ENCODE data around the gene IKZF4.
"Not testable (repeated sequence)": the region's sequence is repeated elsewhere in the genome, so short reads cannot be mapped to it uniquely, and the experiment has no call there.

IKZF4 gene

DNA sequence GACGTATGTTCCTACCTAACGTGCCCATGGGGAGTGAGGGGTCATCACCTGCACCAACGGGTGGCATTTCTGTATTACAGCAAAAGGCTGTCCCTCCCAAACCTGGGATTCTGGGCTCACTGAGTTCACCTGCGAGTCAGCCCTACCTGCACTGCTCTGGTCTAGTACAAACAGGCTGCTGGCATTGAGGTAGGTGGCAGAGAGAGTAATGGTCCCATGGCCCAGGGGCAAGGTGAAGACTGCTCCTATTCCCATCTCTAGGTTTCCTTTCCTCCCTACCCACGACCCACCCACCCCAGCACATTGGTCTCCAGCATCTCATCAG is 23.3 kb upstream of the IKZF4 start:
- in situ Hi-C loops (cut with MboI; ENCODE audit: low sequenced_read_pairs) = no loop called here

DNA sequence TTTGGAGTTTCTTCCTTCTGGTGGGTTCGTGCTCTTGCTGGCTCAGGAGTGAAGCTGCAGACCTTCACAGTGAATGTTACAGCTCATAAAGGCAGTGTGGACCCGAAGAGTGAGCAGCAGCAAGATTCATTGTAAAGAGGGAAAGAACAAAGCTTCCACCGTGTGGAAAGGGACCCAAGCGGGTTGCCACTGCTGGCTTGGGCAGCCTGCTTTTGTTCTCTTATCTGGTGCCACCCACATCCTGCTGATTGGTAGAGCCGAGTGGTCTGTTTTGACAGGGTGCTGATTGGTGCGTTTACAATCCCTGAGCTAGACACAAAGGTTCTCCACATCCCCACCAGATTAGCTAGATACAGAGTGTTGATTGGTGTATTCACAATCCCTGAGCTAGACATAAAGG is 21.3 kb upstream of the IKZF4 start:
- in situ Hi-C loops (cut with MboI; ENCODE audit: low sequenced_read_pairs) = not testable (repeated sequence)

GRCh38 chr12:55999999-56000540 is 20.8 kb upstream of the IKZF4 start:
- in situ Hi-C loops (cut with MboI; ENCODE audit: low sequenced_read_pairs) = not testable (repeated sequence)

DNA sequence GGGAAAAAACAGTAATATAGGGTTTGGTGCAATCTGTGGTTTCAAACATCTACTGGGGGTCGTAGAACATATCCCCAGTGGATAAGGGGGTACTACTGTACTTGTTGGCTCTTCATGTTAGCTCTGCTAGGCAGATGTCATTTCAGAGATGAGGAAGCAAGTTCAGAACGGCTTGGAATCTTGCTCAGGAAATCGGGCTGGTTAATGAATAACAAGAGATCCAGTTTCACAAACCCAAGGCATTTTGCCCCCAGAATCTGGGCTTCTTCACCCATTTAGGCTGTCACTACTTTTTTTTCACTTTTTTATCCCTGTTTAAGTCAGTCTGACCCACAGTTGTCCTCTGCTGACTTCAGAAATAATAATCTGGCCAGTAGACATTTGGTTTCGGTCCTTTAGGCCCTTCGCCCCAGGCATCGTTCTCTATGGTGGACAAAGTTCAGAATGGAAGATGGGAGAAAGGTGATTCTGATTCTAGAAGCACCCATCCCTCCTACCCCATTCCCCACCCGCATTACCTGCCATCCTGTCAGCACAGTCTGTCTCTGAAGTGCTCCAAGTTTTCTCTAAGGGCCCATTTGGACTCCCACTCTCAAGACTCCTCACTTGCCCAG is 19.2 kb upstream of the IKZF4 start:
- in situ Hi-C loops (cut with MboI; ENCODE audit: low sequenced_read_pairs) = no loop called here

- in situ Hi-C loops (cut with MboI; ENCODE audit: low sequenced_read_pairs) = not testable (repeated sequence)
Measured at GRCh38 chr12:56003376-56003775, 17.5 kb upstream of the IKZF4 start.

- in situ Hi-C loops (cut with MboI; ENCODE audit: low sequenced_read_pairs) = no loop called here
Measured at GRCh38 chr12:56004211-56004610, 16.6 kb upstream of the IKZF4 start.

DNA sequence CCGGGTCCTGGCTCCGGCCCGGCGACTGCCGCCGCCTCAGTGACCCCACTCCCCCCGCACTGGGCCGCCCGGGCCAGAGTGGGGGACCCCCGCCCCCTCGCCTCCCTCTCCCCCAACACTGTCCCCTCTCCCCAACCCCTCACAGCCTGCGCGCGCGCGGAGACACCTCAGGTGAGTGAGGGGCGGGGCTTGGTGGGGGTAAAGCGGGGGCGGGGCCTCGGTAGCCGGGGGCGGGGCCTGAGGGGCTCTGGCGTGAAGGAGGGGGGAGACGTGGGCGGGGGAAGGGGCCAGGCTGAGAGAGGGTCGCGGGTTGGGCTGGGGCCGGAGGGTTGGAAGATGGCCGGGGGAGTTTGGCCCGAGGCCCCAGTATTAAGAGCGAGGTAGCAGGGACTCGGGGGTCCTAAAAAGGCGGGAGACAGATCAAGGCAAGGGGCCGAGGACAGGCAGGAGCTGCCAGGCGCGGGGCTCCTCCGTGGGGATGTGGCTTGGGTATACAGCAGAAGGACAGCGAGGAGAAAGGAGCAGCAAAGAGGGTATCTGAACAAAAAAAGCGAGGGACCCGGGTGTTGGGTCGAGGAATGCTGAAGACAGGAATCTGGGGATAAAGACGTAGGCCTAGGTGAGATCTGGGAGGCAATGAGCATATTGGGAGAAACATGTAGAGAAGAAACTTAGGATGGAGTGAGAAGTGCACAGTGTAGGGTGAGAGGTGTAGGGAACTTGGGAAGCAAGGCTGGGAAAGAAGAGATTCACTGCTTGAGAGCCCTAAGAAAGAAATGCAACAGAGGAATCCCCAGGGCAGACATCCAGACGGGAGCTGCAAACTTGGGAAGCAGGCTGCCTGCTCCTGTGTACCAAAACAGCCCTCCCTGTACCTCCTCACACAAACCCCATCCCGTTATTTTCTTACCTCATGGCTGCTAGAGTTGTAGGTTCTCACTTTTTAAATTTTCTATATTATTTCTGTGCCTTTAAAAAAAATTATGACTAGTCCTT is 13.0 kb upstream of the IKZF4 start:
- in situ Hi-C loops (cut with MboI; ENCODE audit: low sequenced_read_pairs) = no loop called here

GRCh38 chr12:56010111-56010570 is 10.7 kb upstream of the IKZF4 start:
- in situ Hi-C loops (cut with MboI; ENCODE audit: low sequenced_read_pairs) = no loop called here

DNA sequence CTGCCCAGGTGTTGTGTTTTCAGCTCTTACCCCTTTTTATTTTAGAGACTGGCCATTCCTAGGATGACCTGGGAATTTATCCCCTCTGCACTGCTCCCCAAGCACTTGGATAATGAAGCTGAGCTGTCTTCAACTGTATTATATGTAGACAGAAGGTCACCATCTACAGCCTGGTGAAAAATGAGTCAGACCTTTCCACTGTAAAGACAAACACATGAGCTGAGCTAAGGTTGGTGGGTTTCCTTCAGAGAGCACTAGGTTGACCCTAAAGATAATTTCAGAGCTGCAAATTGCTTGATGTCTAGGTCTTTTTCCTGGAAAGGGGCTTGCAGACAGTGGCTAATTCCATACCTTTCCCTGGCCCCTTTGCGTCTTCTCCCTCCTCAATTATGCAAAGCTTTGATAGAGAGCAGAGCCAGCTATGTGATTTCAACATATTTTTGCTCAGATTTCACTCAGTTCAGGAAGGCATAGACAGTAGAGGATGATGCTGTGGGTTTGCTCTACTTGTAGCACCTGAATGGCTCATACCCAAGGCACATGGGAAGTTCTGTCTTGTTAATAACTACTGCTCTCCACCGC is 9.2 kb upstream of the IKZF4 start:
- in situ Hi-C loops (cut with MboI; ENCODE audit: low sequenced_read_pairs) = no loop called here

DNA sequence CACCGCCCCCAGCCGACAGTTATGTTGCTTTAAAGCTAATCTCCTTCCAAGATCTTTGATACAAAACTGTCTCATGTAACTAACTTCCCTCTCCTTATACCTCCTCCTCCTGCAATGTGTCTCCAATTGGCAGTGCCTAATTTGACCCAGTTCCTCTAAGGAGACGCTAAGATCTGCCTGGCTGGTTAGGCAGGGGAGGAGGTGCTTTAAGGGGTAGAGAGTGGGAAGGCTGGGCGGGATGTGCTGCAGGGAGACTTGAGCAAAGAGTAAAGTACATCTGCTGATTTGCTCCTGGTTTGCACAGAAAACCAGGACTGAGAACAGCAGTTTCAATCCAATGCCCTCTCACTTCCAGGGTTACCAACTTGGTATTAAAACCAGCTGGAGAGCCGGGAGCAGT is 7.4 kb upstream of the IKZF4 start:
- in situ Hi-C loops (cut with MboI; ENCODE audit: low sequenced_read_pairs) = no loop called here

DNA sequence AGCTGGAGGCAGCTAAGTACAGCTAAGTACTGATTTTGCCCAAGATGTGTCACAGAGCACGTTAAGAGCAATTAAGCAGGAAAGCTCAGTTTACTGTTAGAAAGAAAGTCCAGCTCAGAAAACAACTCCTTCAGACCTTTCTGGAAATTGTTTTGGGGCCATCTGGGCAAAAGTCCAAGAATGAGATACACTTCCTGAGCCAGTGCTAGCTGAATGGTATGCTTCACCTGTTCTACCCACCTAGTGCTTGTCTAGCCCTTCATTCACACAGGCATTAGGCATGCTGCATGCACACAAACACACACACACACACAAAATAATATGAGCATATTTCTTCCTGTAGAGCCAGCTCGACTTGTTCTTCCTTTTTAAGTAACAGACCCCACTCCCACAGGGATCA is 6.6 kb upstream of the IKZF4 start:
- in situ Hi-C loops (cut with MboI; ENCODE audit: low sequenced_read_pairs) = no loop called here

- in situ Hi-C loops (cut with MboI; ENCODE audit: low sequenced_read_pairs) = no loop called here
Measured at GRCh38 chr12:56017181-56017580, 3.7 kb upstream of the IKZF4 start.

- in situ Hi-C loops (cut with MboI; ENCODE audit: low sequenced_read_pairs) = no loop called here
Measured at GRCh38 chr12:56018356-56018755, 2.5 kb upstream of the IKZF4 start.

- in situ Hi-C loops (cut with MboI; ENCODE audit: low sequenced_read_pairs) = no loop called here
Measured at GRCh38 chr12:56021889-56022497, 1.1 kb downstream of the IKZF4 start.

DNA sequence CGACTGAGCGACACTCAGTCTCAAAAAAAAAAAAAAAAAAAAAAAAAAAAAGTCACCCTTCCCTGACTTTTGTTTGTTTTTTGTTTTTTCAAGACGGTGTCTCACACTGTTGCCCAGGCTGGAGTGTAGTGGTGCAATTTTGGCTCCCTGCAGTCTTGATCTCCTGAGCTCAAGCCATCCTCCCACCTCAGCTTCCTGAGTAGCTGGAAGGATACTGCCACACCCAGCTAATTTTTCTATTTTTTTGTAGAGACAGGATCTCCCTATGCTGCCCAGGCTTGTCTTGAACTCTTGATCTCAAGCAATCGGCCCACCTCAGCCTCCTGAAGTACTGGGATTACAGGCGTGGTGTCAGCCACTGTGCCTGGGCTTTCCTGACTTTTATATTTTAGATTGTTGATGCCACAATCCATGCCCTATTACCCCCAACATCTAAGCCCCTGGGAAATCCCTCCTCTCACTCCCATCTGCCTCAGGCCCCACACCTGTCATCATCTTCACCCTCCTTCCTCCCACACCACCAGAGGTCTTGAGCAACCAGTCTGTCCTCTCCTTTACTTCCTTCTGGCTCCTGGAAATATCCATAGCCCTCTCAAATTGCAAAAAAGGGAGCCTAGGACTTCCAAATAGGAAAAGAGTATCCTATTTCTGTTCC is 7.8 kb downstream of the IKZF4 start:
- in situ Hi-C loops (cut with MboI; ENCODE audit: low sequenced_read_pairs) = no loop called here

- in situ Hi-C loops (cut with MboI; ENCODE audit: low sequenced_read_pairs) = no loop called here
Measured at GRCh38 chr12:56029166-56029519, 8.3 kb downstream of the IKZF4 start.

DNA sequence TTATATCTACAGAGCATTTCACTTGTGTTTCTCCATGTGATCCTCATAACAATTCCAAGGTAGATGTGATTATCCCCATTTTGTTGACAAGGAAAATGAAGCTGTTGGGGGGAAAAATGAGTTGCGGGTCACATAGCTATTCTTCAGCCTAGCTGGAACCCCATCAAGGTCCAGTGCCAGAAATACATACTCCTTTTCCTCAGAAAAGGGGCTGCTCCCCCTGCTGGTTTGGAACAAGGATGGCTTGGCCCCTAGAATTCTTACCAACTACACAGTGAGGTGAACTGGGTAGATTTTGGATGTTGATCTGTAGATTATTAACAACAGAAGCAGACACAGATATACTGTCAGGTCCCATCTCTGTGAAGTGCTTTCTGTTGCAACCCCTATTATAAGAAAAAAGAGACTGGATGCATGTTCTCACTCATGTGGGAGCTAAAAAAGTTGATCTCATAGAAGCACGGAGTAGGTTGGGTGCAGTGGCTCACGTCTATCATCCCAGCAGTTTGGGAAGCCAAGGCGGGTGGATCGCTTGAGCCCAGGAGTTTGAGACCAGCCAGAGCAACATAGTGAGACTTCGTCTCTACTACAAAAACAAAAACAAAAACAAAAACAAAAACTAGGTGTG is 8.9 kb downstream of the IKZF4 start:
- in situ Hi-C loops (cut with MboI; ENCODE audit: low sequenced_read_pairs) = no loop called here

DNA sequence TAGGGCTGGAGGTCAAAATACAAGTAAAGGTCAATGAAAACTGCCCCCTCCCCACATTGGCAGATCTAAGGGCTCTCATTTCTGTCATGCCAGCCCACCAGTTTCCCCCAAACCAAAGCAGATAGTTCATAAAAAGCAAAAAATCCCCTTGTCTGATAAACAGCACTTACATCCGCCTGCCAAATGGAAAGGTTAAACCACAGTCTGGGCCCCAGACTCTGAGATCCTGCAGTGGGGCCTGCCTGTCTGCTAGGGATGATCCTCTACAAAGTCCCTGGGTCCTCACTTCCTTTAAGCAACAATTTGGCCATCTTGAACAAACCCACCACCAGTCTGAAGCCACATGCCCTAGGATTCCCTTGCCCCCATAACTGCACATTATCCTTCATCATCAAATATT is 11.1 kb downstream of the IKZF4 start:
- in situ Hi-C loops (cut with MboI; ENCODE audit: low sequenced_read_pairs) = no loop called here

GRCh38 chr12:56034586-56035332 is 13.9 kb downstream of the IKZF4 start:
- in situ Hi-C loops (cut with MboI; ENCODE audit: low sequenced_read_pairs) = no loop called here

DNA sequence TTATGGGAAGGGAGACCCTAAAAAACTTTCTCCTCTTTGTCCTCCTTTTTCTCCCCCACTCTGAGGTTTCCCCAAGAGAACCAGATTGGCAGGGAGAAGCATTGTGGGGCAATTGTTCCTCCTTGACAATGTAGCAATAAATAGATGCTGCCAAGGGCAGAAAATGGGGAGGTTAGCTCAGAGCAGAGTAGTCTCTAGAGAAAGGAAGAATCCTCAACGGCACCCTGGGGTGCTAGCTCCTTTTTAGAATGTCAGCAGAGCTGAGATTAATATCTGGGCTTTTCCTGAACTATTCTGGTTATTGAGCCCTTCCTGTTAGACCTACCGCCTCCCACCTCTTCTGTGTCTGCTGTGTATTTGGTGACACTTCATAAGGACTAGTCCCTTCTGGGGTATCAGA is 16.3 kb downstream of the IKZF4 start:
- in situ Hi-C loops (cut with MboI; ENCODE audit: low sequenced_read_pairs) = no loop called here
